Liver (tissue), 9 donors: ENCODE results near the gene NHSL2. TPM values are rescaled to one million over a fixed set of nuclear protein-coding genes. Genes with fewer than 3 reads are reported as not detected.

Experiments
- DNase-seq: peaks from one replicate; pipeline ENCODE4 v3.0.0-alpha.2; 2017; ENCODE audit warnings: low spot score
- H3K27ac ChIP-seq, 2 donors: one replicate each; pipeline ENCODE4 v1.7.0; 2013; ENCODE audit warnings: inconsistent platforms in 2 of 2, low read length in 2 of 2, control low read depth in 1 of 2, low read depth in 1 of 2, mild to moderate bottlenecking in 1 of 2
- H3K27me3 ChIP-seq, 4 donors: one replicate each; pipeline versions ENCODE4 v1.6.1 to v1.7.0; 2013; ENCODE audit warnings: low read length in 3 of 4, inconsistent platforms in 1 of 4, mild to moderate bottlenecking in 1 of 4, moderate library complexity in 1 of 4; ENCODE audit not compliant: control insufficient read depth in 4 of 4, insufficient read depth in 4 of 4
- H3K36me3 ChIP-seq, 4 donors: one replicate each; pipeline versions ENCODE4 v1.6.1 to v1.7.0; 2013; ENCODE audit warnings: low read length in 3 of 4, mild to moderate bottlenecking in 3 of 4, low read depth in 1 of 4, moderate library complexity in 1 of 4; ENCODE audit not compliant: control insufficient read depth in 4 of 4, insufficient read depth in 3 of 4
- H3K4me1 ChIP-seq, 4 donors: one replicate each; pipeline versions ENCODE4 v1.6.1 to v1.7.0; 2013; ENCODE audit warnings: low read length in 3 of 4, mild to moderate bottlenecking in 3 of 4, moderate library complexity in 1 of 4; ENCODE audit not compliant: control insufficient read depth in 4 of 4, insufficient read depth in 4 of 4
- H3K4me3 ChIP-seq, 3 donors: one replicate each; pipeline versions ENCODE4 v1.6.1 to v1.7.0; 2013; ENCODE audit warnings: low read length in 3 of 3, control low read depth in 1 of 3, low read depth in 1 of 3, mild to moderate bottlenecking in 1 of 3
- H3K9ac ChIP-seq, 2 donors: one replicate each; pipeline ENCODE4 v1.7.0; 2013; ENCODE audit warnings: low read length in 2 of 2, mild to moderate bottlenecking in 2 of 2, moderate library complexity in 2 of 2, control low read depth in 1 of 2, low read depth in 1 of 2
- H3K9me3 ChIP-seq, 4 donors: one replicate each; pipeline versions ENCODE4 v1.6.1 to v1.7.0; 2013; ENCODE audit warnings: low read length in 3 of 4; ENCODE audit not compliant: control insufficient read depth in 4 of 4
- EGR1 ChIP-seq, 2 donors: IDR thresholded peaks; 2 replicates each; pipeline ENCODE4 v1.6.1; 2016 to 2018; ENCODE audit warnings: antibody characterized with exemption in 2 of 2, low read depth in 2 of 2
- FOXA1 ChIP-seq: IDR thresholded peaks from 2 replicates; pipeline ENCODE4 v1.6.1; 2016; ENCODE audit warnings: antibody characterized with exemption
- FOXA2 ChIP-seq: IDR thresholded peaks from 2 replicates; pipeline ENCODE4 v1.6.1; 2016; ENCODE audit warnings: antibody characterized with exemption
- GABPA ChIP-seq, 2 donors: IDR thresholded peaks in 1 of 2; conservative IDR thresholded peaks in 1 of 2; 2 replicates each; pipeline ENCODE4 v1.6.1; 2016; ENCODE audit warnings: antibody characterized with exemption in 2 of 2, mild to moderate bottlenecking in 1 of 2, moderate library complexity in 1 of 2
- HNF4A ChIP-seq, 2 donors: conservative IDR thresholded peaks; 2 replicates each; pipeline ENCODE4 v1.6.1; 2016; ENCODE audit warnings: antibody characterized with exemption in 2 of 2, mild to moderate bottlenecking in 2 of 2
- HNF4G ChIP-seq: IDR thresholded peaks from 2 replicates; pipeline ENCODE4 v1.6.1; 2016; ENCODE audit warnings: antibody characterized with exemption
- JUND ChIP-seq, 2 donors: IDR thresholded peaks; 2 replicates each; pipeline ENCODE4 v1.6.1; 2016; ENCODE audit warnings: antibody characterized with exemption in 2 of 2
- NR2F2 ChIP-seq: IDR thresholded peaks from 2 replicates; pipeline ENCODE4 v1.6.1; 2016; ENCODE audit warnings: antibody characterized with exemption
- RXRA ChIP-seq, 2 donors: IDR thresholded peaks; 2 replicates each; pipeline ENCODE4 v1.6.1; 2017 to 2018; ENCODE audit warnings: antibody characterized with exemption in 2 of 2, mild to moderate bottlenecking in 1 of 2
- TAF1 ChIP-seq: conservative IDR thresholded peaks from 2 replicates; pipeline ENCODE4 v1.6.1; 2016; ENCODE audit warnings: antibody characterized with exemption, mild to moderate bottlenecking
- YY1 ChIP-seq: IDR thresholded peaks from 2 replicates; pipeline ENCODE4 v1.6.1; 2016; ENCODE audit warnings: antibody characterized with exemption, mild to moderate bottlenecking
- WGBS: extraction: QIAGEN DNeasy Blood & Tissue Kit; methylation state at CpG from one replicate; pipeline ENCODE4 v1.1.7; 2013; 5-methylcytosine and 5-hydroxymethylcytosine counted together
- polyA plus RNA-seq, 2 donors: library from polyadenylated mRNA; stranded (reverse) in 1 of 2; unstranded in 1 of 2; fragments of 200-250 nt in 1 of 2; fragments of >200 nt in 1 of 2; fragmentation: Nextera tagmentation in 1 of 2; extraction: Ambion mirVana in 1 of 2; gene quantifications; one replicate each; pipeline versions ENCODE4 v1.2.1 to v1.2.3, GENCODE V29; 2013 to 2015
- total RNA-seq, 2 donors: library from RNA; depleted of rRNA; stranded (reverse); fragments of >200 nt; gene quantifications; one replicate each; pipeline ENCODE4 v1.2.3, GENCODE V29; 2014
- TF ChIP-seq, protein P1 (sequence below): fragments of 150-350 bp; IDR thresholded peaks from 2 replicates; pipeline ENCODE4 v1.5.1; 2017; ENCODE audit warnings: improper control_type of control experiment, low read depth, low read length; ENCODE audit not compliant: missing input control
- TF ChIP-seq, protein P2 (sequence below): IDR thresholded peaks from 2 replicates; pipeline ENCODE4 v1.6.1; 2016; ENCODE audit warnings: antibody characterized with exemption
- TF ChIP-seq, protein P3 (sequence below): IDR thresholded peaks from 2 replicates; pipeline ENCODE4 v1.6.1; 2016; ENCODE audit warnings: antibody characterized with exemption
- TF ChIP-seq, protein P4 (sequence below): IDR thresholded peaks from 2 replicates; pipeline ENCODE4 v1.6.1; 2016; ENCODE audit warnings: antibody characterized with exemption, mild to moderate bottlenecking
- TF ChIP-seq, protein P5 (sequence below): IDR thresholded peaks from 2 replicates; pipeline ENCODE4 v1.6.1; 2016; ENCODE audit warnings: antibody characterized with exemption
- donor health status: healthy.
- donor health status: healthy.
- donor health status: healthy.
- donor health status: healthy.
- donor health status: healthy.

Gene NHSL2
- total and polyA plus RNA-seq, 4 donors = 0.45 to 1.3 (median 1.1) TPM

DNA sequence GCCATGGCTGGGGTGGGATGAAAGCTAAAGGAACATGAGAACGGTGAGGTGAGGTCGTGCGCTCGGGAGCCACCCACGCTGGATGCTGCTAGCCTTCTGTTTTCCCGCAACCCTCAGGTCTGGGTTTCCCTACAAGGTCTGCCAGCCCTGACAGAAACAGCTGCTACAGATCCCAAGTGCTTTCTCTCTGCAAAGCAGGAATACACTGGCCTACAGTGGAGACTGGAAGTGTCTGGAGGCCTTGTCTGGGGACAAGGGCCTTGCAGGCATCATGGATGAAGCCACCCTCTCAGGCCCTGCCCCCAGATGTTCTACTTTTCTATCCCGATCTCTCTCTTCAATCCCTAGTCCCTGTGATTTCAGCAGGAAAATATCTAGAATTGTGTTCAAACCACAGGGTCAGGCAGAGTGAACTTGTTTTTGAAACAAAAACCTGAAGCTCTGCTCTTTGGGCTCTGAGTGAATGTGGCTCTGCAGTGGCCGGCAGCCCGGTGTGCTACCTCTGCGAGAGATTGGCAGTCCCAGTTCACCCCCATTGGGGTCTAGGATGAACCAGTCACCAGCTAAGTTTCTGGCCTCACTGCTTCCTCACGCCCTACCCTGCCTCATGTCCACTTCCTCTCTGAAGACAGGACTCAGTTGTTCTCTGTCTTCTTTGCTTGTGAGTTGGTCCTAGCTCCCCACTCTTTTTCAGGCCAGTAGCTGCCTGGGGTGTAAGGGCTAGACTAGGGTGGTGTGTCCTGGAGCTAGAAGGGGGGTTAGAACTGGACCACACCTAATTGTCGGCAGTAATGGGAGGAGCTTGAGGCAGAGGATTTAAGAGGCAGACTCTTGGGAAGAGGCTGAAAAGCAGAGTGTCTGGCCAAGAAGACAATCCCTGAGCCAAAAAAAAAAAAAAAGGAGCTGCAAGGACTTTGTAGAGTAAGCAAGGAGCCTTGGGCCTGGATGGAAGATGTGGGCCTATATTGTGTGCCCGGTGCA, 131.5 kb downstream of the NHSL2 start:
- TF ChIP-seq FOXA1 = no peak
- TF ChIP-seq, protein P1, sequence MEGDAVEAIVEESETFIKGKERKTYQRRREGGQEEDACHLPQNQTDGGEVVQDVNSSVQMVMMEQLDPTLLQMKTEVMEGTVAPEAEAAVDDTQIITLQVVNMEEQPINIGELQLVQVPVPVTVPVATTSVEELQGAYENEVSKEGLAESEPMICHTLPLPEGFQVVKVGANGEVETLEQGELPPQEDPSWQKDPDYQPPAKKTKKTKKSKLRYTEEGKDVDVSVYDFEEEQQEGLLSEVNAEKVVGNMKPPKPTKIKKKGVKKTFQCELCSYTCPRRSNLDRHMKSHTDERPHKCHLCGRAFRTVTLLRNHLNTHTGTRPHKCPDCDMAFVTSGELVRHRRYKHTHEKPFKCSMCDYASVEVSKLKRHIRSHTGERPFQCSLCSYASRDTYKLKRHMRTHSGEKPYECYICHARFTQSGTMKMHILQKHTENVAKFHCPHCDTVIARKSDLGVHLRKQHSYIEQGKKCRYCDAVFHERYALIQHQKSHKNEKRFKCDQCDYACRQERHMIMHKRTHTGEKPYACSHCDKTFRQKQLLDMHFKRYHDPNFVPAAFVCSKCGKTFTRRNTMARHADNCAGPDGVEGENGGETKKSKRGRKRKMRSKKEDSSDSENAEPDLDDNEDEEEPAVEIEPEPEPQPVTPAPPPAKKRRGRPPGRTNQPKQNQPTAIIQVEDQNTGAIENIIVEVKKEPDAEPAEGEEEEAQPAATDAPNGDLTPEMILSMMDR = no peak
- H3K27ac ChIP-seq = no peak overlapping the region
- 91% methylated on average over 13 of the region's 13 CpGs for WGBS
- no peaks in the 10 kb centered on the region for H3K4me1 ChIP-seq
- H3K9ac ChIP-seq = no peak overlapping the region
- DNase-seq = no peak
- no peaks in the 10 kb centered on the region for H3K9me3 ChIP-seq
- H3K4me3 ChIP-seq = no peak overlapping the region
- no peaks in the 10 kb centered on the region for H3K36me3 ChIP-seq
- no peaks in the 10 kb centered on the region for H3K27me3 ChIP-seq

DNA sequence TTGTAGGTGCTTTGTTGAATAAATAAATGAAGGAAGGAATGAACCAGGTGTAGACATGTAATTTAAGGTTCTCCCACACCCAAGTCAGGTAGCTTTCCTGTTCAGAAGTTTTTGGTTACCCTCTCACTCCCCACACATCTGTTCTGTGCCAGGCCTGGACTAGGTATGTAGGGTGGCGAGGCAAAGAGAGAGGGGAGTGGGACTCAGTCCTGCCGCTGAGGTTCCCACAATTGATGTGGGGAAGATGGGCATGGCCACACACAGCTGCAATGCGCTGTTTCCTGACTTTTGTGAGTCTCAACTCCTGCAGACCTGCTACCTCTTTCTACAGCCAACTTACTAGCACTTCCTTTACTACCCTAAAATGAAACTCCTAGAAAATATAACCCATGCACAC, 132.2 kb downstream of the NHSL2 start:
- 90% methylated on average over 3 of the region's 3 CpGs for WGBS
- Histone ChIP-seq H3K27me3 (no peaks in the 10 kb centered on the region), H3K27ac (no peak overlapping the region), H3K4me1 (no peaks in the 10 kb centered on the region), H3K9me3 (no peaks in the 10 kb centered on the region), H3K36me3 (no peaks in the 10 kb centered on the region), H3K9ac (no peak overlapping the region), H3K4me3 (no peak overlapping the region)
- TF ChIP-seq, protein P2, sequence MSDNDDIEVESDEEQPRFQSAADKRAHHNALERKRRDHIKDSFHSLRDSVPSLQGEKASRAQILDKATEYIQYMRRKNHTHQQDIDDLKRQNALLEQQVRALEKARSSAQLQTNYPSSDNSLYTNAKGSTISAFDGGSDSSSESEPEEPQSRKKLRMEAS = no peak
- TF ChIP-seq, protein P3, sequence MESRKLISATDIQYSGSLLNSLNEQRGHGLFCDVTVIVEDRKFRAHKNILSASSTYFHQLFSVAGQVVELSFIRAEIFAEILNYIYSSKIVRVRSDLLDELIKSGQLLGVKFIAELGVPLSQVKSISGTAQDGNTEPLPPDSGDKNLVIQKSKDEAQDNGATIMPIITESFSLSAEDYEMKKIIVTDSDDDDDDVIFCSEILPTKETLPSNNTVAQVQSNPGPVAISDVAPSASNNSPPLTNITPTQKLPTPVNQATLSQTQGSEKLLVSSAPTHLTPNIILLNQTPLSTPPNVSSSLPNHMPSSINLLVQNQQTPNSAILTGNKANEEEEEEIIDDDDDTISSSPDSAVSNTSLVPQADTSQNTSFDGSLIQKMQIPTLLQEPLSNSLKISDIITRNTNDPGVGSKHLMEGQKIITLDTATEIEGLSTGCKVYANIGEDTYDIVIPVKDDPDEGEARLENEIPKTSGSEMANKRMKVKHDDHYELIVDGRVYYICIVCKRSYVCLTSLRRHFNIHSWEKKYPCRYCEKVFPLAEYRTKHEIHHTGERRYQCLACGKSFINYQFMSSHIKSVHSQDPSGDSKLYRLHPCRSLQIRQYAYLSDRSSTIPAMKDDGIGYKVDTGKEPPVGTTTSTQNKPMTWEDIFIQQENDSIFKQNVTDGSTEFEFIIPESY = no peak
- TF ChIP-seq HNF4G (no peak), EGR1 (IDR thresholded peaks at IDR 0.05; ENCODE audit: low read depth in 2 of 2) (no peak), FOXA2 (no peak), TAF1 (no peak), YY1 (no peak), HNF4A (conservative IDR thresholded peaks at IDR 0.05) (no peak), GABPA (IDR thresholded peaks at IDR 0.05 in 1 of 2, conservative IDR thresholded peaks at IDR 0.05 in 1 of 2) (no peak), JUND (IDR thresholded peaks at IDR 0.05) (no peak), NR2F2 (no peak), FOXA1 (no peak), RXRA (IDR thresholded peaks at IDR 0.05) (no peak)
- TF ChIP-seq, protein P4, sequence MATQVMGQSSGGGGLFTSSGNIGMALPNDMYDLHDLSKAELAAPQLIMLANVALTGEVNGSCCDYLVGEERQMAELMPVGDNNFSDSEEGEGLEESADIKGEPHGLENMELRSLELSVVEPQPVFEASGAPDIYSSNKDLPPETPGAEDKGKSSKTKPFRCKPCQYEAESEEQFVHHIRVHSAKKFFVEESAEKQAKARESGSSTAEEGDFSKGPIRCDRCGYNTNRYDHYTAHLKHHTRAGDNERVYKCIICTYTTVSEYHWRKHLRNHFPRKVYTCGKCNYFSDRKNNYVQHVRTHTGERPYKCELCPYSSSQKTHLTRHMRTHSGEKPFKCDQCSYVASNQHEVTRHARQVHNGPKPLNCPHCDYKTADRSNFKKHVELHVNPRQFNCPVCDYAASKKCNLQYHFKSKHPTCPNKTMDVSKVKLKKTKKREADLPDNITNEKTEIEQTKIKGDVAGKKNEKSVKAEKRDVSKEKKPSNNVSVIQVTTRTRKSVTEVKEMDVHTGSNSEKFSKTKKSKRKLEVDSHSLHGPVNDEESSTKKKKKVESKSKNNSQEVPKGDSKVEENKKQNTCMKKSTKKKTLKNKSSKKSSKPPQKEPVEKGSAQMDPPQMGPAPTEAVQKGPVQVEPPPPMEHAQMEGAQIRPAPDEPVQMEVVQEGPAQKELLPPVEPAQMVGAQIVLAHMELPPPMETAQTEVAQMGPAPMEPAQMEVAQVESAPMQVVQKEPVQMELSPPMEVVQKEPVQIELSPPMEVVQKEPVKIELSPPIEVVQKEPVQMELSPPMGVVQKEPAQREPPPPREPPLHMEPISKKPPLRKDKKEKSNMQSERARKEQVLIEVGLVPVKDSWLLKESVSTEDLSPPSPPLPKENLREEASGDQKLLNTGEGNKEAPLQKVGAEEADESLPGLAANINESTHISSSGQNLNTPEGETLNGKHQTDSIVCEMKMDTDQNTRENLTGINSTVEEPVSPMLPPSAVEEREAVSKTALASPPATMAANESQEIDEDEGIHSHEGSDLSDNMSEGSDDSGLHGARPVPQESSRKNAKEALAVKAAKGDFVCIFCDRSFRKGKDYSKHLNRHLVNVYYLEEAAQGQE = no peak
- TF ChIP-seq, protein P1 = no peak
- TF ChIP-seq, protein P5, sequence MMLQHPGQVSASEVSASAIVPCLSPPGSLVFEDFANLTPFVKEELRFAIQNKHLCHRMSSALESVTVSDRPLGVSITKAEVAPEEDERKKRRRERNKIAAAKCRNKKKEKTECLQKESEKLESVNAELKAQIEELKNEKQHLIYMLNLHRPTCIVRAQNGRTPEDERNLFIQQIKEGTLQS = no peak
- DNase-seq = no peak
